Stimulated activated CD4-positive, alpha-beta T cell treated with anti-CD3 and anti-CD28 coated beads, Interleukin-4, amount 100 ng/mL, for 4 hours (primary cell): Measurements from ENCODE around the gene PEDS1.
"Not testable (repeated sequence)": the region's sequence is repeated elsewhere in the genome, so short reads cannot be mapped to it uniquely, and the experiment has no call there.

ENCODE experiments used
- DNase-seq, 2 experiments: peaks; one replicate each; pipeline ENCODE4 v3.0.0-alpha.2; 2020

Gene PEDS1

DNA sequence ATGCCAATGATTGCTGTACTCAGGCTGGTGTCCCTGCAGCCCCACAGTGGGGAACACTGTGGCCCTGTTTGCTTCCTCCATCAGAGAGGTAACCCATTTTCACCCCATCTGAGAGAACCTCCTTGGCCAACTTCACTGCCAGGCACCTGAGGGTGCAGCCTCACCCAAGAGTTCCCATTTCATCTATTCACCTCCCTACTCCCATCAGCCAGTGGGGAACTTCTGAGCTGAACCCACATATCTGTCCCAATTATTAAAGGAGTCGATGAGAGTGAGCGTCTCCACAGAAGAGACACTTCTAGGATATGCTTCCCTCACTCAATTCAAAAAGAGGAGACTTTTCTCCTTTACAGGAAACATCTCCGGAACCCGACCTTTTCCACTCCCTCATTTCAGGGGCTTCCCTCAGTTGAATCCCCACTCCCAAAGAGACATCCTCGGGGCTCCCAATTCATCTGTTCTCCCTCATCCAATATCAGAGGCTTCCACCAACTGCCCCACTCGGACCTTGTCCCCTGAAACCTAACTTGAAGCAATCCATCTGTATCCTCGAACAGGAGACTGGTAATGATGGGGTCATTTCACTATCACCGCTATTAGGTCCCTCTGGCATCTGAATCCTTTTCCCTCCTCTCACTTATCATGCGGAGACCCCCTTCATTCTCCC lies 41.6 kb downstream of the PEDS1 start:
- DNase-seq: no peak

DNA sequence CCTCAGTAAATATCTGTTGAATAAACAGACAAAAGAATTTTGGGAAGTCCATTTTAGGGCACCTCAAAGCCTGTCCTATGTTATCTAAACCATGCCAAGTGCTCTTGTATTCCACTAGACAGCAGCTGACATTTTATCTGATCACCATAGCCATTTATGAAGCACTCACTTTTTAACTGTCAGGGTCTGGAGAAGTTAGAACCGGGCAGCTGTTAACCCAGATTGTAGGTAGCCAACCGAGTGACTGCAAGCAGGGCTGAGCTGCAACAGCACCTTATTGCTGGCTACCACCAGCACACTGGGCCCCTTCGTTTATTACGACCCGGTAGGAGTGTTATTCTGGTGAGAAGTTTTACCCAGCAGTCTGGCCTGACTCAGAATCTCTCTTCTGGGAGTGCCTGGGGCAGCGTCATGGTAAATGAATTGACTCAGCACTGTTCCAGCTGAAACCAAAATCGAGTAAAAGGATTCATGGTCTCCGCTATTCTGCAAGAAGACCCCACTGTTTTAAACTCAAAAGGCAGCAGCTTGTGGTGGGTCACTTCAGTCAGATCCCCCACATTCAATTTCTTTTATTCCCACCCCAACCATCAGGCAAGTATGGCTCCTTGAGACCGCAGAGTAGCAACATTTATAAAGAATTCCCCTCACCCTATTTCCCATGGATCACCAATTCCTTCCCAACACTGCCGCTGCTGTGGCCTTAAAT lies 42.2 kb downstream of the PEDS1 start:
- peak; percentile 15 to 37 for DNase-seq

DNA sequence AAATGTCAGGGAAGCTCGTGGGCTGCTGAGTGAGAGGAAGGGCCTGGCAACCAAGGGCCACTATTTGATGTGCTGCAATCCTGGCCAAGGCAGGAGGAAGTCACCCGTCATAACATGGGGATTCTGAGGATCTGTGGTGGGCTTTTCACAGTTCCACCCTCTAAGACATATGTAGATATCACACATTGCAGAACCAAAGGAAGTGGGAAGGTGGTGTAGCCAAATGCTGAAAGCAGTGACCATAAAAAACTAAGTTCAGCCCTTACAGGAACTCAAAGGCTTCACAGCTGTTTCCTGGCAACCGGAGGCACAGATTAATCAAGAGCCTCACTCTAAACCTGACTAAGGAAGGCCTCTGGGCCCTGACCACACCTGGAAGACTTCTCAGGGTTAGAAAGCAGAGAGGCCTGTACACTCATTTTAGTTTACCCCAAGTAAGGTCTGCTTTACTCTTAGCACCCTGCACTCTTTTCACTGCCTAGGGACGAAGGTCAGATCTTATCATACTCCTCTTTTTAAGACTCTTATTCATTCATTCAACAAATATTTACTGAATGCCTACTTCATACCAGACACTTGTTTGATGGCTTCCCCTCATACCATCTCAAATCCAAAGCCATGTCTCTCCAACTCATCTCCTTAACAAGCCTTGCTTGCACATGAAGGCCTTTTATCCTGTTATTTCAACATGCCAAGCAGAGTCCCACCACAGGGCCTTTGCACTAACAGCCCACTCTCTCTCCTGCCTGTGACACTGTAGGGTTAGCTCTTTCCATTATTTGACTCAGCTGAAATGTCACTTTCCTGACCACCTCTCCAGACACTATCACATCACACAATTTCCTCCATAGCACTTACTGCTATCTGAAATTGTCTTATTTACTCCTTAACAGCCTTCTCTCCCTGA lies 43.1 kb downstream of the PEDS1 start:
- DNase-seq: no peak

DNA sequence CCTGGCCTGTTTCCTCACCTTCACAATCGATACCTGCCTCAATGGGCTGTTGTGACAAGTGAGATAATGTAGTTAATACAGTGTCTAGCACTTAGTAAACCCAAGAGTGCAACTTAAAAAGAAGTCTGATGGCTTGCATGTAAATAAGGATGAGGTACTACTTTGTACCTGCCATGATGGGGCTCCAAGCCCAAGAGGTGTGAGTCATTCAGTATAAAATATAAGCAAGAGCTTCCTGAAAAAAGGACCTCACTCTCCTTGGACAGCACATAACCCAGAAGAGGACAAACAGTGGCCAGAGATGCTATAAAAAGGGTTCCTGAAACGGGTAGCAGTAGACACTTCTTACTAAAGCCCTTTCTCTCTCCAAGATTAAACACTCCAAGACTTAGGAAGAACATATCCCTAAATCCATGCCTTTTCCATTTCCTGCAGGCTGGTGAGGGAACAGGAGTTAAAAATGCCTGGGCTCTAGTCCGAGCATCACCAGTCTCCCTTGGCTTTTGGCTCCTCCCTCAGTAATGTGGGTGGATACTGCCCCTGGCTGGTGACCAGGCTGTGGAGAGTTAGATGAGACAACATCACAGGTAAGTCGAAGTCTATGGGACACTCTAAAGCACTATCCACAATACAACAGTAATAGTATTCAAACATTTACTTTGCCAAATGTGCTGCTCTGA lies 44.8 kb downstream of the PEDS1 start:
- DNase-seq: no peak

DNA sequence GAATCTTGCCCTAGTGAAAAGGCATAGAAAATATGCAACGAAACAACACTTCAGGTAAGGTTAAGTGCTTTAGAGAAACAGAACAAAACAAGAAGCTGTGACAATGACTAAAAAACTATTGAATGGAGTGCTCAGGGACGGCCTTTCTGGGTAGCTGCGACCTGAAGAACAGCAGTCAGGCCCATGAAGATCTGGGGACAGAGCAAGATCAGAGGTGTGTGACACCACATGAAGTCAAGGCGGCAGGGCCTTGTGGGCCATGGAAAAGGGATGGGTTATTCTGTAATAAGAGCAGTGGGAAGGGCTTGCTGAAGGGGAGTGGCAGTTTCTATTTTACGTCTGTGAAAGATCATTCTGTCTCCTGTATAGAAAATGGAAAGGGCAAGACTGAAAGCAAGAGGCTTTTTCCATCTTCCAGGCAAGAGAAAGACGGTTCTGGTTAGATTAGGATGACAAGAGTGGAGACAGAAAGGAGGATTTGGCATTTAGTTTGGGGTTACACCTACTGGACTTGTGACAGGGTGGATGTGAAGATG lies 45.7 kb downstream of the PEDS1 start:
- DNase-seq: no peak

DNA sequence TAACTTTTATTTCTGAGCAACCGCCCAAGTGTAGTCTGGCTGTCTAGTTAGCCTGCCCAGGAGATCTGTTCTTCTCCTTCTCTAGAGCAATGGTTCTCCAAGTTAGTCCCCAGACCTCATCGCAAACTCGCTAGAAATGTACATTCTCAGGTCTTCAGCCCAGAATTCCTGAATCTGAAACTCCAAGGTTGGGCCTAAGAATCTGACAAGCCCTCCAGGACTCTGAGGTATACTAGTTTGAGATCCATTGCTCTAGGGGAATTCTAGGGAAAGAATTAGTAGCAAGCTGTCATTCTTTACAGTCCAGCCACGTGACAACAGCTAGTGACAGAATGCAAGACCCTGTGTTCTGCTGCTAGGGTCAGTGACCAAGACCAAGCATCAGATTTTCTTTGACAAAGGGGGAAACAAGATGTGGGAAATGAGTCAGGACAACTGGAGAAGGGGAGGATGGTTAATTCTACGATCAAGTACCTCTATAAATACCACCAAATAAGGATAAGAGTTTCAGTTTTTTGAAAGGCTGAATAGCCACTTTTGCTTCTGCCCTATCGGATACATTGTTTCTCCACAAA lies 46.4 kb downstream of the PEDS1 start:
- no peak for DNase-seq

DNA sequence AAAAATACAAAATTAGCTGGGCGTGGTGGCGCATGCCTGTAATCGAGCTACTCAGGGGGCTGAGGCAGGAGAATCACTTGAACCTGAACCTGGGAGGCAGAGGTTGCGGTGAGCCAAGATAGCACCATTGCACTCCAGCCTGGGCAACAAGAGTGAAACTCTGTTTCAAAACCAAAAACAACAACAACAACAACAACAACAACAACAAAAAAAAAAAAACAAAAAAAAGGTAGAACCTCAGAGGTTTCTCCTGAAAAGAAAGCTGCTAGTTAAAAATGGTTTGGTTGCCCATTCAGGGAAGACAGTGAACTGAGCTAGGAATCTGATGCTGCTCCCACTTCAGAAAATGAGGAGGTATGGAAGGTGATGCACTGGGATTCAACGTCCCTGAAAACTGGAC lies 46.9 kb downstream of the PEDS1 start:
- not testable (repeated sequence) for DNase-seq
